H1 (cell line): ENCODE data around the gene ADGRG7. TPM values are rescaled to one million over a fixed set of nuclear protein-coding genes. Genes with fewer than 3 reads are reported as not detected.

Experiments used
- CTCF ChIA-PET: fragments of 300-600 bp; sonication (Branson Sonifier 250); formaldehyde crosslinking; loops from one replicate; lab custom pipeline; 2021; ENCODE audit not compliant: partially characterized antibody; lab: Charles Lee
- POLR2A ChIA-PET: fragments of 300-600 bp; sonication (Branson Sonifier 250); formaldehyde crosslinking; loops from one replicate; lab custom pipeline; 2021; ENCODE audit warnings: inconsistent platforms; ENCODE audit not compliant: partially characterized antibody; lab: Charles Lee
- DNase-seq, 2 experiments: peaks; one replicate each; pipeline versions ENCODE4 v3.0.0 to v3.0.0-alpha.2; 2010 to 2022; ENCODE audit warnings: low spot score in 2 of 2, low read depth in 1 of 2, mixed read lengths in 1 of 2
- FAIRE-seq: peaks from 2 replicates; lab custom pipeline; 2011; peaks lifted over from hg19 to GRCh38; lab: Jason Lieb, UNC
- H2AFZ ChIP-seq: 2 replicates; pipeline ENCODE4 v1.8.1; 2012; ENCODE audit warnings: low read length, inconsistent platforms
- H2AK5ac ChIP-seq: 2 replicates; pipeline ENCODE4 v1.6.1; 2013; ENCODE audit warnings: low read depth, low read length
- H2BK120ac ChIP-seq: replicated peaks from 2 replicates; pipeline ENCODE3; 2013; ENCODE audit warnings: low read depth, low read length, inconsistent platforms
- H2BK12ac ChIP-seq: 2 replicates; pipeline ENCODE4 v1.6.1; 2013; ENCODE audit warnings: low read depth, low read length
- H2BK15ac ChIP-seq: 2 replicates; pipeline ENCODE4 v1.6.1; 2013; ENCODE audit warnings: low read length
- H2BK20ac ChIP-seq: 2 replicates; pipeline ENCODE4 v1.6.1; 2013; ENCODE audit warnings: low read length
- H2BK5ac ChIP-seq: 2 replicates; pipeline ENCODE4 v1.6.1; 2013; ENCODE audit warnings: low read depth, low read length
- H3K14ac ChIP-seq: 2 replicates; pipeline ENCODE4 v1.6.1; 2013; ENCODE audit warnings: inconsistent platforms; ENCODE audit not compliant: insufficient read length
- H3K18ac ChIP-seq: 2 replicates; pipeline ENCODE4 v1.6.1; 2013; ENCODE audit warnings: low read length; ENCODE audit errors: extremely low read depth
- H3K23ac ChIP-seq: 2 replicates; pipeline ENCODE4 v1.6.1; 2013; ENCODE audit warnings: inconsistent platforms; ENCODE audit not compliant: insufficient read length
- H3K23me2 ChIP-seq: 2 replicates; pipeline ENCODE4 v1.6.1; 2013; ENCODE audit warnings: low read depth, low read length
- H3K27ac ChIP-seq: 2 replicates; pipeline ENCODE4 v1.6.1; 2011; ENCODE audit warnings: low read depth, low read length, inconsistent platforms
- H3K27me3 ChIP-seq, 4 experiments: replicated peaks in 1 of 4; 1 replicate in 1 of 4; 2 replicates in 3 of 4; pipeline versions ENCODE4 v1.6.1 to v1.8.1; 2011 to 2013; ENCODE audit warnings: low read length in 3 of 4, mild to moderate bottlenecking in 3 of 4, inconsistent platforms in 2 of 4, mixed read lengths in 2 of 4, moderate library complexity in 1 of 4; ENCODE audit not compliant: control insufficient read depth in 3 of 4, insufficient read depth in 3 of 4; ENCODE audit errors: extremely low read depth in 1 of 4
- H3K36me3 ChIP-seq, 4 experiments: 2 replicates each; pipeline versions ENCODE4 v1.6.1 to v1.8.1; 2011 to 2013; ENCODE audit warnings: mild to moderate bottlenecking in 4 of 4, low read length in 3 of 4, moderate library complexity in 2 of 4, control low read depth in 1 of 4, inconsistent platforms in 1 of 4; ENCODE audit not compliant: insufficient read depth in 4 of 4, control insufficient read depth in 2 of 4
- H3K4ac ChIP-seq: replicated peaks from 2 replicates; pipeline ENCODE3; 2013; ENCODE audit warnings: low read length, low read depth, mixed read lengths, inconsistent platforms; ENCODE audit not compliant: insufficient read length
- H3K4me1 ChIP-seq, 4 experiments: replicated peaks in 1 of 4; 1 replicate in 1 of 4; 2 replicates in 3 of 4; pipeline versions ENCODE4 v1.6.1 to v1.8.1; 2011 to 2013; ENCODE audit warnings: low read length in 3 of 4, inconsistent platforms in 2 of 4, mixed read lengths in 1 of 4; ENCODE audit not compliant: insufficient read depth in 4 of 4, control insufficient read depth in 3 of 4
- H3K4me2 ChIP-seq, 2 experiments: 2 replicates each; pipeline versions ENCODE4 v1.6.1 to v1.8.1; 2011 to 2013; ENCODE audit warnings: low read depth in 2 of 2, low read length in 2 of 2, control low read depth in 1 of 2, inconsistent platforms in 1 of 2, mild to moderate bottlenecking in 1 of 2; ENCODE audit not compliant: insufficient read depth in 1 of 2
- H3K4me3 ChIP-seq, 4 experiments: fragments of 200-600, 300-600 bp in 1 of 4; sonication (generic), shearing (Covaris generic), sonication (Bioruptor Twin) in 1 of 4; 2 replicates each; pipeline versions ENCODE4 v1.5.1 to v1.8.1; 2011 to 2016; ENCODE audit warnings: low read length in 4 of 4, low read depth in 3 of 4, control low read depth in 2 of 4, inconsistent platforms in 2 of 4, mild to moderate bottlenecking in 2 of 4, mixed read lengths in 1 of 4, moderate library complexity in 1 of 4; ENCODE audit not compliant: insufficient read depth in 2 of 4; ENCODE audit errors: extremely low read depth in 1 of 4
- H3K56ac ChIP-seq: replicated peaks from 2 replicates; pipeline ENCODE3; 2013; ENCODE audit warnings: low read depth, mild to moderate bottlenecking, mixed read lengths, low read length, inconsistent platforms; ENCODE audit not compliant: insufficient read length
- H3K79me1 ChIP-seq: 2 replicates; pipeline ENCODE4 v1.6.1; 2013; ENCODE audit warnings: low read depth, low read length, control low read depth
- H3K79me2 ChIP-seq, 2 experiments: 2 replicates each; pipeline versions ENCODE4 v1.6.1 to v1.8.1; 2012 to 2013; ENCODE audit warnings: low read length in 2 of 2, mild to moderate bottlenecking in 2 of 2, inconsistent platforms in 1 of 2; ENCODE audit not compliant: insufficient read depth in 2 of 2, control insufficient read depth in 1 of 2
- H3K9ac ChIP-seq, 4 experiments: replicated peaks in 1 of 4; 1 replicate in 1 of 4; 2 replicates in 3 of 4; pipeline versions ENCODE4 v1.6.1 to v1.8.1; 2011 to 2013; ENCODE audit warnings: low read depth in 3 of 4, low read length in 3 of 4, control low read depth in 2 of 4, mild to moderate bottlenecking in 2 of 4, moderate library complexity in 2 of 4, inconsistent platforms in 1 of 4; ENCODE audit errors: extremely low read depth in 1 of 4
- H3K9me3 ChIP-seq, 2 experiments: 2 replicates each; pipeline versions ENCODE4 v1.6.1 to v1.8.1; 2012 to 2013; ENCODE audit warnings: mild to moderate bottlenecking in 2 of 2, moderate library complexity in 2 of 2, control low read depth in 1 of 2, inconsistent platforms in 1 of 2, low read depth in 1 of 2, low read length in 1 of 2, mixed read lengths in 1 of 2; ENCODE audit not compliant: insufficient read depth in 2 of 2
- H4K20me1 ChIP-seq, 2 experiments: replicated peaks in 1 of 2; 2 replicates each; pipeline versions ENCODE3 to v1.8.1; 2011 to 2013; ENCODE audit warnings: inconsistent platforms in 2 of 2, low read length in 2 of 2, mild to moderate bottlenecking in 1 of 2; ENCODE audit not compliant: insufficient read depth in 2 of 2, control insufficient read depth in 1 of 2
- H4K5ac ChIP-seq: 2 replicates; pipeline ENCODE4 v1.6.1; 2013; ENCODE audit warnings: low read length, low read depth, mixed read lengths, inconsistent platforms; ENCODE audit not compliant: insufficient read length
- H4K8ac ChIP-seq: 2 replicates; pipeline ENCODE4 v1.8.0; 2013; ENCODE audit warnings: mild to moderate bottlenecking, moderate library complexity, low read length, inconsistent platforms; ENCODE audit not compliant: insufficient read depth; ENCODE audit errors: extremely low read depth
- H4K91ac ChIP-seq: replicated peaks from 2 replicates; pipeline ENCODE3; 2013; ENCODE audit warnings: low read length, mixed read lengths, inconsistent platforms; ENCODE audit not compliant: insufficient read length
- BRCA1 ChIP-seq: IDR thresholded peaks from 2 replicates; pipeline ENCODE4 v1.6.1; 2012; ENCODE audit warnings: low read depth, low read length, improper control_type of control experiment
- CBX8 ChIP-seq: fragments of 300-800, 300-1000 bp; sonication (generic); IDR thresholded peaks from 2 replicates; pipeline ENCODE4 v1.7.1; 2016; ENCODE audit warnings: low read depth, low read length, borderline replicate concordance
- CTCF ChIP-seq, 3 experiments: IDR thresholded peaks; 1 replicate in 2 of 3; 2 replicates in 1 of 3; pipeline versions ENCODE4 v1.5.1 to v1.6.1; 2011; ENCODE audit warnings: low read length in 3 of 3, mild to moderate bottlenecking in 3 of 3, inconsistent platforms in 2 of 3, low read depth in 1 of 3, moderate library complexity in 1 of 3; ENCODE audit not compliant: insufficient read depth in 1 of 3; ENCODE audit errors: control extremely low read depth in 1 of 3
- GTF2F1 ChIP-seq: IDR thresholded peaks from 2 replicates; pipeline ENCODE4 v1.6.1; 2012; ENCODE audit warnings: low read depth, low read length, improper control_type of control experiment, borderline replicate concordance
- HDAC2 ChIP-seq, 2 experiments: fragments of 300-600 bp in 1 of 2; sonication (generic) in 1 of 2; IDR thresholded peaks; 2 replicates each; pipeline ENCODE4 v1.6.1; 2011 to 2012; ENCODE audit warnings: low read depth in 2 of 2, low read length in 2 of 2, mild to moderate bottlenecking in 2 of 2, moderate library complexity in 2 of 2, borderline replicate concordance in 1 of 2, inconsistent platforms in 1 of 2
- JUND ChIP-seq: IDR thresholded peaks from 2 replicates; pipeline ENCODE4 v1.6.1; 2011; ENCODE audit warnings: mild to moderate bottlenecking, improper control_type of control experiment, low read length
- KDM4A ChIP-seq: IDR thresholded peaks from one replicate; pipeline ENCODE4 v1.7.1; 2012; ENCODE audit warnings: low read depth, mild to moderate bottlenecking, moderate library complexity, low read length, inconsistent platforms; ENCODE audit not compliant: severe bottlenecking
- MAFK ChIP-seq: IDR thresholded peaks from 2 replicates; pipeline ENCODE4 v1.6.1; 2012; ENCODE audit warnings: low read depth, mild to moderate bottlenecking, improper control_type of control experiment, low read length
- RNF2 ChIP-seq: fragments of 200-900, 300-1000 bp; sonication (generic); IDR thresholded peaks from 2 replicates; pipeline ENCODE4 v1.7.1; 2016; ENCODE audit warnings: borderline replicate concordance, low read depth, mild to moderate bottlenecking, antibody characterized with exemption, low read length; ENCODE audit not compliant: poor library complexity, severe bottlenecking; ENCODE audit errors: missing control alignments
- SRF ChIP-seq: IDR thresholded peaks from 2 replicates; pipeline ENCODE4 v1.6.1; 2011; ENCODE audit warnings: mild to moderate bottlenecking, low read depth, low read length, moderate library complexity
- TAF7 ChIP-seq: optimal IDR thresholded peaks from 2 replicates; pipeline ENCODE3; 2011; ENCODE audit warnings: low read depth, mild to moderate bottlenecking, inconsistent platforms, low read length, moderate library complexity, borderline replicate concordance
- WGBS, 2 experiments: shearing (Covaris generic) in 1 of 2; methylation state at CpG; one replicate each; pipeline versions ENCODE4 v1.1.6 to v1.1.7; 2013 to 2015; ENCODE audit warnings: low lambda C conversion rate in 2 of 2, mixed read lengths in 2 of 2, inconsistent platforms in 1 of 2, low coverage in 1 of 2, missing lambda C conversion rate in 1 of 2; ENCODE audit not compliant: insufficient replicate concordance in 2 of 2, insufficient coverage in 1 of 2, insufficient read length in 1 of 2; ENCODE audit errors: extremely low coverage in 1 of 2, missing lambda C conversion rate in 1 of 2; 5-methylcytosine and 5-hydroxymethylcytosine counted together
- polyA plus RNA-seq, 7 experiments: library from polyadenylated mRNA; depleted of rRNA in 3 of 7; stranded (reverse) in 5 of 7; unstranded in 2 of 7; fragments of >200 nt in 5 of 7; fragments of 200-250 nt in 2 of 7; gene quantifications; 1 replicate in 5 of 7; 2 replicates in 1 of 7; 4 replicates in 1 of 7; pipeline versions ENCODE4 v1.2.1 to v1.2.3, GENCODE V29; 2011 to 2013; ENCODE audit warnings: missing spikeins in 2 of 7, mixed read lengths in 2 of 7
- total RNA-seq: library from RNA; stranded (reverse); fragmentation: NEBNext Ultra II Directional; extraction: Animal tissue kit (Norgen Biotek cat#: 25700); gene quantifications from 2 replicates; pipeline ENCODE4 v1.2.1, GENCODE V29; 2021

The ADGRG7 gene
- total and polyA plus RNA-seq, 2 of the 8 experiments (the other 6 are each of a cell fraction or from before 2014, with no cell fraction given), result not detected

GRCh38 chr3:100698736-100699135 lies 89.3 kb downstream of the ADGRG7 start:
- H3K18ac ChIP-seq, result no peak overlapping the region
- no peak overlapping the region for H4K8ac ChIP-seq
- H3K23me2 ChIP-seq, result no peaks in the 10 kb centered on the region
- H3K4me1 ChIP-seq, result no peaks in the 10 kb centered on the region
- no peak overlapping the region for H3K9ac ChIP-seq
- H2BK12ac ChIP-seq, result no peak overlapping the region
- no peak overlapping the region for H2BK120ac ChIP-seq
- H3K79me1 ChIP-seq, result no peaks in the 10 kb centered on the region
- H3K14ac ChIP-seq, result no peak overlapping the region
- H3K4me3 ChIP-seq, result no peak overlapping the region
- no peak overlapping the region for H2AFZ ChIP-seq
- no peaks in the 10 kb centered on the region for H3K36me3 ChIP-seq
- H2BK15ac ChIP-seq, result no peak overlapping the region
- H3K27ac ChIP-seq, result no peak overlapping the region
- FAIRE-seq, result no peak
- H4K91ac ChIP-seq, result no peak overlapping the region
- no peak overlapping the region for H3K56ac ChIP-seq
- H4K20me1 ChIP-seq, result no peaks in the 10 kb centered on the region
- no peaks in the 10 kb centered on the region for H3K9me3 ChIP-seq
- no peak overlapping the region for H3K4me2 ChIP-seq
- no peak overlapping the region for H2BK5ac ChIP-seq
- DNase-seq, result no peak
- H2BK20ac ChIP-seq, result no peak overlapping the region
- no peak overlapping the region for H2AK5ac ChIP-seq
- 91% methylated on average over 3 of the region's 3 CpGs; no CpG with 5 or more reads in 1 of the 2 experiments for WGBS, 2 experiments
- no peaks in the 10 kb centered on the region for H3K79me2 ChIP-seq
- no peak overlapping the region for H3K4ac ChIP-seq
- CTCF ChIA-PET, result interaction anchor here (0.6 to 1.0 kb wide), 2 partner anchors 201 to 236 kb away, joined by 3 read pairs; no protein-coding TSS in a partner anchor
- H3K27me3 ChIP-seq, result no peaks in the 10 kb centered on the region; a peak in 1 of 7 replicates
- no peak overlapping the region for H3K23ac ChIP-seq
- POLR2A ChIA-PET, result interaction anchor here (0.6 kb wide), 1 partner anchor 863 kb away, joined by 3 read pairs; the partner anchor contains the start of gene TRMT10C
- no peak overlapping the region for H4K5ac ChIP-seq
- TF ChIP-seq GTF2F1, result no peak
- no peak for TF ChIP-seq CTCF (IDR thresholded peaks at IDR 0.05; ENCODE audit: control extremely low read depth in 1 of 3, insufficient read depth in 1 of 3, low read depth in 1 of 3, low read length in 3 of 3)
- TF ChIP-seq JUND, result no peak
- TF ChIP-seq HDAC2 (IDR thresholded peaks at IDR 0.05; ENCODE audit: borderline replicate concordance in 1 of 2, low read depth in 2 of 2, low read length in 2 of 2), result no peak
- no peak for TF ChIP-seq BRCA1
- no peak for TF ChIP-seq KDM4A
- no peak for TF ChIP-seq SRF
- no peak for TF ChIP-seq TAF7
- TF ChIP-seq CBX8, result no peak
- TF ChIP-seq RNF2, result no peak
- TF ChIP-seq MAFK, result no peak
